Measurements from ENCODE around the gene OR1I1.

OR1I1 gene

GRCh38 chr19:15112385-15112784, 30.4 kb downstream of the OR1I1 start:
- TF ChIP-seq CTBP1 (IDR thresholded peaks at IDR 0.05; ENCODE audit: borderline replicate concordance), result no peak
- no peak for TF ChIP-seq L3MBTL2 (conservative IDR thresholded peaks at IDR 0.05)
- no peak for TF ChIP-seq SP1 (IDR thresholded peaks at IDR 0.05)
- TF ChIP-seq ELF4 (IDR thresholded peaks at IDR 0.05), result no peak
- no peak for TF ChIP-seq SUZ12 (IDR thresholded peaks at IDR 0.05)
- TF ChIP-seq TARDBP (IDR thresholded peaks at IDR 0.05), result no peak
- TF ChIP-seq FOXM1 (IDR thresholded peaks at IDR 0.05; ENCODE audit: borderline replicate concordance), result no peak
- no peak for TF ChIP-seq FOXK2 (IDR thresholded peaks at IDR 0.05)
- no peak for TF ChIP-seq LEF1 (IDR thresholded peaks at IDR 0.05; ENCODE audit: borderline replicate concordance)
- no peak for TF ChIP-seq ZNF384 (IDR thresholded peaks at IDR 0.05)
- TF ChIP-seq ARNT (IDR thresholded peaks at IDR 0.05), result no peak
- TF ChIP-seq NFRKB (IDR thresholded peaks at IDR 0.05), result no peak
- no peak for TF ChIP-seq FOXA1 (IDR thresholded peaks at IDR 0.05)
- no peak for TF ChIP-seq BHLHE40 (IDR thresholded peaks at IDR 0.05; ENCODE audit: borderline replicate concordance)
- TF ChIP-seq HDGF (IDR thresholded peaks at IDR 0.05; ENCODE audit: borderline replicate concordance), result no peak
- no peak for TF ChIP-seq PKNOX1 (IDR thresholded peaks at IDR 0.05)
- CTCF ChIA-PET, result no interaction called here
- POLR2A ChIA-PET, result interaction anchor here (1.9 kb wide), 1 partner anchor 13 kb away, joined by 5 read pairs; a partner anchor contains a TSS
- DNase-seq (ENCODE audit: extremely low spot score), result no peak

- DNase-seq (ENCODE audit: extremely low spot score), result no peak
- POLR2A ChIA-PET, result interaction anchor here (1.9 kb wide), 1 partner anchor 12 kb away, joined by 5 read pairs; a partner anchor contains a TSS
- CTCF ChIA-PET, result no interaction called here
- no peak for TF ChIP-seq ZNF384 (IDR thresholded peaks at IDR 0.05)
- no peak for TF ChIP-seq FOXK2 (IDR thresholded peaks at IDR 0.05)
Measured at GRCh38 chr19:15113245-15114152, 31.5 kb downstream of the OR1I1 start.

GRCh38 chr19:15114153-15114540, 32.1 kb downstream of the OR1I1 start:
- ChIA-PET POLR2A (no interaction called here), CTCF (interaction anchor here (0.6 kb wide), 1 partner anchor 635 kb away, joined by 3 read pairs; no protein-coding TSS in a partner anchor)
- no peak for DNase-seq (ENCODE audit: extremely low spot score)
- TF ChIP-seq SP1 (IDR thresholded peaks at IDR 0.05) (no peak), TARDBP (IDR thresholded peaks at IDR 0.05) (no peak), CTBP1 (IDR thresholded peaks at IDR 0.05; ENCODE audit: borderline replicate concordance) (no peak), FOXM1 (IDR thresholded peaks at IDR 0.05; ENCODE audit: borderline replicate concordance) (no peak), PKNOX1 (IDR thresholded peaks at IDR 0.05) (no peak), FOXA1 (IDR thresholded peaks at IDR 0.05) (no peak)

GRCh38 chr19:15115080-15115479, 33.1 kb downstream of the OR1I1 start:
- TF ChIP-seq ZNF384 (IDR thresholded peaks at IDR 0.05), result no peak
- no peak for TF ChIP-seq BHLHE40 (IDR thresholded peaks at IDR 0.05; ENCODE audit: borderline replicate concordance)
- TF ChIP-seq LEF1 (IDR thresholded peaks at IDR 0.05; ENCODE audit: borderline replicate concordance), result no peak
- no peak for TF ChIP-seq PKNOX1 (IDR thresholded peaks at IDR 0.05)
- TF ChIP-seq SUZ12 (IDR thresholded peaks at IDR 0.05), result no peak
- no peak for TF ChIP-seq CTBP1 (IDR thresholded peaks at IDR 0.05; ENCODE audit: borderline replicate concordance)
- TF ChIP-seq FOXM1 (IDR thresholded peaks at IDR 0.05; ENCODE audit: borderline replicate concordance), result no peak
- TF ChIP-seq NFRKB (IDR thresholded peaks at IDR 0.05), result no peak
- no peak for TF ChIP-seq FOXK2 (IDR thresholded peaks at IDR 0.05)
- no peak for TF ChIP-seq TARDBP (IDR thresholded peaks at IDR 0.05)
- TF ChIP-seq SP1 (IDR thresholded peaks at IDR 0.05), result no peak
- no peak for TF ChIP-seq FOXA1 (IDR thresholded peaks at IDR 0.05)
- no peak for TF ChIP-seq ELF4 (IDR thresholded peaks at IDR 0.05)
- no peak for TF ChIP-seq ARNT (IDR thresholded peaks at IDR 0.05)
- TF ChIP-seq L3MBTL2 (conservative IDR thresholded peaks at IDR 0.05), result no peak
- TF ChIP-seq HDGF (IDR thresholded peaks at IDR 0.05; ENCODE audit: borderline replicate concordance), result no peak
- CTCF ChIA-PET, result no interaction called here
- POLR2A ChIA-PET, result interaction anchor here (2.5 kb wide), 1 partner anchor 10 kb away, joined by 17 read pairs; a partner anchor contains a TSS
- no peak for DNase-seq (ENCODE audit: extremely low spot score)

- POLR2A ChIA-PET, result interaction anchor here (2.5 kb wide), 1 partner anchor 9 kb away, joined by 17 read pairs; a partner anchor contains a TSS
- no peak for TF ChIP-seq PKNOX1 (IDR thresholded peaks at IDR 0.05)
- no peak for TF ChIP-seq ZNF384 (IDR thresholded peaks at IDR 0.05)
- TF ChIP-seq FOXK2 (IDR thresholded peaks at IDR 0.05), result no peak
- TF ChIP-seq ARNT (IDR thresholded peaks at IDR 0.05), result no peak
- TF ChIP-seq NFRKB (IDR thresholded peaks at IDR 0.05), result no peak
- no peak for TF ChIP-seq TARDBP (IDR thresholded peaks at IDR 0.05)
- no peak for TF ChIP-seq BHLHE40 (IDR thresholded peaks at IDR 0.05; ENCODE audit: borderline replicate concordance)
- TF ChIP-seq FOXA1 (IDR thresholded peaks at IDR 0.05), result no peak
- no peak for TF ChIP-seq SP1 (IDR thresholded peaks at IDR 0.05)
- no peak for TF ChIP-seq SUZ12 (IDR thresholded peaks at IDR 0.05)
- no peak for TF ChIP-seq LEF1 (IDR thresholded peaks at IDR 0.05; ENCODE audit: borderline replicate concordance)
- no peak for TF ChIP-seq FOXM1 (IDR thresholded peaks at IDR 0.05; ENCODE audit: borderline replicate concordance)
- TF ChIP-seq L3MBTL2 (conservative IDR thresholded peaks at IDR 0.05), result no peak
- TF ChIP-seq HDGF (IDR thresholded peaks at IDR 0.05; ENCODE audit: borderline replicate concordance), result no peak
- TF ChIP-seq CTBP1 (IDR thresholded peaks at IDR 0.05; ENCODE audit: borderline replicate concordance), result no peak
- no peak for TF ChIP-seq ELF4 (IDR thresholded peaks at IDR 0.05)
- DNase-seq (ENCODE audit: extremely low spot score), result no peak
- CTCF ChIA-PET, result no interaction called here
Measured at GRCh38 chr19:15115762-15116615, 34.0 kb downstream of the OR1I1 start.

Data from HEK293T (cell line).